Transverse colon (tissue), 4 donors: ENCODE data around the gene RNF13. TPM values are rescaled to one million over a fixed set of nuclear protein-coding genes. Genes with fewer than 3 reads are reported as not detected.

ENCODE experiments used
- DNase-seq: peaks from one replicate; pipeline ENCODE4 v3.0.0-alpha.2; 2019
- H3K27ac ChIP-seq, 4 donors: fragments of 200-600 bp; sonication (generic); 2 replicates each; pipeline ENCODE4 v1.5.1; 2016 to 2018; ENCODE audit warnings: inconsistent platforms in 4 of 4
- H3K27me3 ChIP-seq: fragments of 200-600 bp; sonication (generic); 2 replicates; pipeline ENCODE4 v1.5.1; 2017; ENCODE audit warnings: inconsistent platforms
- H3K36me3 ChIP-seq, 4 donors: fragments of 200-600 bp; sonication (generic); 2 replicates each; pipeline ENCODE4 v1.5.1; 2017 to 2019; ENCODE audit warnings: inconsistent platforms in 4 of 4
- H3K4me1 ChIP-seq, 4 donors: fragments of 200-600 bp; sonication (generic); 2 replicates each; pipeline ENCODE4 v1.5.1; 2017 to 2020; ENCODE audit warnings: inconsistent platforms in 4 of 4
- H3K4me3 ChIP-seq, 4 donors: fragments of 200-600 bp; sonication (generic); 1 replicate in 1 of 4; 2 replicates in 3 of 4; pipeline versions ENCODE4 v1.5.1 to v1.6.1; 2017 to 2019; ENCODE audit warnings: inconsistent platforms in 4 of 4
- H3K9me3 ChIP-seq, 2 donors: fragments of 200-600 bp; sonication (generic); 2 replicates each; pipeline ENCODE4 v1.5.1; 2017 to 2019; ENCODE audit warnings: inconsistent platforms in 2 of 2
- EP300 ChIP-seq: sonication (generic); formaldehyde crosslinking; IDR thresholded peaks from one replicate; pipeline ENCODE4 v1.6.1; 2017; ENCODE audit warnings: antibody characterized with exemption, low read depth
- POLR2A ChIP-seq: fragments of 450-650 bp; IDR thresholded peaks from one replicate; pipeline ENCODE4 v1.6.1; 2016; ENCODE audit warnings: antibody characterized with exemption, mild to moderate bottlenecking, moderate library complexity
- POLR2AphosphoS5 ChIP-seq, 3 donors: sonication (generic); formaldehyde crosslinking; IDR thresholded peaks; one replicate each; pipeline ENCODE4 v1.6.1; 2016; ENCODE audit warnings: antibody characterized with exemption in 3 of 3
- WGBS, 2 donors: methylation state at CpG; one replicate each; pipeline ENCODE4 v1.1.5; 2018; ENCODE audit warnings: low coverage in 1 of 2; 5-methylcytosine and 5-hydroxymethylcytosine counted together
- in situ Hi-C, 4 donors: fragments of 200-750 bp; cut with MboI; loops; one replicate each; pipeline versions ENCODE4 v1.15.0 to v1.15.1; 2017; ENCODE audit warnings: low sequenced_read_pairs in 3 of 4, low pct_ligation_motif_present in 1 of 4, low pct_unique_long_range_greater_than_20kb in 1 of 4
- intact Hi-C: fragments of 100-400 bp; cut with DNase I; formaldehyde crosslinking; loops from one replicate; pipeline ENCODE4 v1.15.1; 2023; ENCODE audit warnings: low total_unique reads
- total RNA-seq, 4 donors: library from RNA; depleted of rRNA; stranded (reverse); fragments of >200 nt; gene quantifications; one replicate each; pipeline ENCODE4 v1.1.0, GENCODE V29; 2016
- TF ChIP-seq, protein P1 (sequence below), 5 experiments: fragments of 200-600 bp in 3 of 5; fragments of 450-650 bp in 2 of 5; sonication (generic) in 3 of 5; IDR thresholded peaks; 1 replicate in 2 of 5; 2 replicates in 3 of 5; pipeline ENCODE4 v1.5.1; 2016 to 2017; ENCODE audit warnings: antibody characterized with exemption in 5 of 5, inconsistent platforms in 3 of 5, mild to moderate bottlenecking in 2 of 5, moderate library complexity in 1 of 5

RNF13 gene
- total RNA-seq, 4 donors from 2014 or later, result 18.3 to 68.6 (median 42.8) TPM

- in situ Hi-C loops (no loop called here), intact Hi-C loops (no loop called here)
- WGBS, 2 donors, result 87% methylated on average over 2 of the region's 2 CpGs; no CpG with 5 or more reads in 1 of the 2 donors
These were observed 40.2 kb upstream of the RNF13 start for GRCh38 chr3:149772861-149773260.

GRCh38 chr3:149776170-149776569 lies 36.8 kb upstream of the RNF13 start:
- TF ChIP-seq EP300 (no peak), POLR2AphosphoS5 (IDR thresholded peaks at IDR 0.05) (no peak), POLR2A (no peak)
- TF ChIP-seq, protein P1, sequence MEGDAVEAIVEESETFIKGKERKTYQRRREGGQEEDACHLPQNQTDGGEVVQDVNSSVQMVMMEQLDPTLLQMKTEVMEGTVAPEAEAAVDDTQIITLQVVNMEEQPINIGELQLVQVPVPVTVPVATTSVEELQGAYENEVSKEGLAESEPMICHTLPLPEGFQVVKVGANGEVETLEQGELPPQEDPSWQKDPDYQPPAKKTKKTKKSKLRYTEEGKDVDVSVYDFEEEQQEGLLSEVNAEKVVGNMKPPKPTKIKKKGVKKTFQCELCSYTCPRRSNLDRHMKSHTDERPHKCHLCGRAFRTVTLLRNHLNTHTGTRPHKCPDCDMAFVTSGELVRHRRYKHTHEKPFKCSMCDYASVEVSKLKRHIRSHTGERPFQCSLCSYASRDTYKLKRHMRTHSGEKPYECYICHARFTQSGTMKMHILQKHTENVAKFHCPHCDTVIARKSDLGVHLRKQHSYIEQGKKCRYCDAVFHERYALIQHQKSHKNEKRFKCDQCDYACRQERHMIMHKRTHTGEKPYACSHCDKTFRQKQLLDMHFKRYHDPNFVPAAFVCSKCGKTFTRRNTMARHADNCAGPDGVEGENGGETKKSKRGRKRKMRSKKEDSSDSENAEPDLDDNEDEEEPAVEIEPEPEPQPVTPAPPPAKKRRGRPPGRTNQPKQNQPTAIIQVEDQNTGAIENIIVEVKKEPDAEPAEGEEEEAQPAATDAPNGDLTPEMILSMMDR (IDR thresholded peaks at IDR 0.05), result no peak
- Histone ChIP-seq H3K36me3 (no peaks in the 10 kb centered on the region), H3K27ac (no peak overlapping the region), H3K4me3 (no peak overlapping the region), H3K27me3 (no peaks in the 10 kb centered on the region), H3K4me1 (no peaks in the 10 kb centered on the region), H3K9me3 (no peaks in the 10 kb centered on the region)
- in situ Hi-C loops, result no loop called here
- 57 to 77% methylated on average over 1 of the region's 1 CpG for WGBS, 2 donors
- intact Hi-C loops, result no loop called here
- DNase-seq, result no peak

More at GRCh38 chr3:149772861-149773260, 40.2 kb upstream of the RNF13 start:
- Histone ChIP-seq H3K9me3 (no peaks in the 10 kb centered on the region), H3K27me3 (no peaks in the 10 kb centered on the region), H3K27ac (no peak overlapping the region), H3K4me1 (no peaks in the 10 kb centered on the region), H3K36me3 (no peaks in the 10 kb centered on the region), H3K4me3 (no peak overlapping the region)
- TF ChIP-seq EP300, result no peak
- TF ChIP-seq, protein P1 (IDR thresholded peaks at IDR 0.05), result no peak
- no peak for TF ChIP-seq POLR2AphosphoS5 (IDR thresholded peaks at IDR 0.05)
- no peak for TF ChIP-seq POLR2A
- DNase-seq, result no peak

- Histone ChIP-seq H3K27ac (no peak overlapping the region), H3K36me3 (no peaks in the 10 kb centered on the region), H3K4me1 (no peaks in the 10 kb centered on the region), H3K4me3 (no peak overlapping the region), H3K9me3 (no peaks in the 10 kb centered on the region), H3K27me3 (no peaks in the 10 kb centered on the region)
- in situ Hi-C loops, result no loop called here
- no peak for TF ChIP-seq POLR2A
- TF ChIP-seq, protein P1 (IDR thresholded peaks at IDR 0.05), result no peak
- no peak for TF ChIP-seq POLR2AphosphoS5 (IDR thresholded peaks at IDR 0.05)
- TF ChIP-seq EP300, result no peak
- intact Hi-C loops, result no loop called here
- no peak for DNase-seq
- 67 to 83% methylated on average over 1 to 2 of the region's 2 CpGs for WGBS, 2 donors
These were observed 35.4 kb upstream of the RNF13 start for GRCh38 chr3:149777414-149778214.

- 76 to 87% methylated on average over 3 to 4 of the region's 4 CpGs for WGBS, 2 donors
- no peak for DNase-seq
- H3K27ac ChIP-seq, result peak overlapping the region in 1 of 4 donors; percentile 26
These were observed 31.8 kb upstream of the RNF13 start for GRCh38 chr3:149781211-149781610.

More at GRCh38 chr3:149781211-149781610, 31.8 kb upstream of the RNF13 start:
- no peak overlapping the region for H3K4me3 ChIP-seq
- no peaks in the 10 kb centered on the region for H3K36me3 ChIP-seq
- H3K4me1 ChIP-seq, result no peaks in the 10 kb centered on the region
- in situ Hi-C loops (no loop called here), intact Hi-C loops (no loop called here)
- no peaks in the 10 kb centered on the region for H3K27me3 ChIP-seq
- H3K9me3 ChIP-seq, result no peaks in the 10 kb centered on the region
- TF ChIP-seq POLR2AphosphoS5 (IDR thresholded peaks at IDR 0.05), result no peak
- no peak for TF ChIP-seq POLR2A
- TF ChIP-seq, protein P1 (IDR thresholded peaks at IDR 0.05), result no peak
- TF ChIP-seq EP300, result no peak
